ENCODE results near the gene HRH1. TPM values are rescaled to one million over a fixed set of nuclear protein-coding genes. Genes with fewer than 3 reads are reported as not detected.

Gene HRH1
- total RNA-seq, 1 experiment from 2014 or later: 1.3 TPM

GRCh38 chr3:11272906-11273574 is 118.7 kb downstream of the HRH1 start:
- H3K9me3 Mint-ChIP-seq (ENCODE audit: unreplicated experiment): peaks cover 12% of the 10 kb centered on the region
- TF ChIP-seq CTCF (IDR thresholded peaks at IDR 0.05; ENCODE audit: insufficient read depth in 1 of 2, low read depth in 1 of 2, low read length in 1 of 2, severe bottlenecking in 1 of 2, unreplicated experiment in 1 of 2): no peak
- H3K27ac Mint-ChIP-seq (ENCODE audit: unreplicated experiment): peak overlapping the region; percentile 93
- peaks cover 4% of the 10 kb centered on the region; the same call in 1 of the 2 replicates for H3K4me1 ChIP-seq
- intact Hi-C loops (cut with micrococcal nuclease; ENCODE audit: unreplicated experiment): loop anchor here (1.0 kb wide), 1 partner anchor 42 kb away; no protein-coding TSS in a partner anchor
- H3K9me3 ChIP-seq: no peaks in the 10 kb centered on the region
- BruUV-seq (replicated peaks): no TSS peak
- H3K27me3 ChIP-seq (replicated peaks; ENCODE audit: control insufficient read depth, insufficient read depth, low read length): no peaks in the 10 kb centered on the region
- H3K4me3 Mint-ChIP-seq (ENCODE audit: unreplicated experiment): peak overlapping the region; percentile 91
- peak overlapping the region; percentile 89 for H3K4me3 ChIP-seq (ENCODE audit: low read depth, low read length)
- peaks cover 12% of the 10 kb centered on the region for H3K4me1 Mint-ChIP-seq (ENCODE audit: low read depth, unreplicated experiment)
- DNase-seq: no peak
- POLR2A ChIA-PET: interaction anchor here (1.2 kb wide), 1 partner anchor 14 kb away, joined by 3 read pairs; no protein-coding TSS in a partner anchor
- CTCF ChIA-PET: no interaction called here
- H3K36me3 ChIP-seq (ENCODE audit: control insufficient read depth, insufficient read depth, low read length): no peaks in the 10 kb centered on the region
- H3K27me3 Mint-ChIP-seq (ENCODE audit: insufficient read depth, unreplicated experiment): no peaks in the 10 kb centered on the region
- H3K36me3 Mint-ChIP-seq (ENCODE audit: insufficient read depth, unreplicated experiment): peaks cover 11% of the 10 kb centered on the region

DNA sequence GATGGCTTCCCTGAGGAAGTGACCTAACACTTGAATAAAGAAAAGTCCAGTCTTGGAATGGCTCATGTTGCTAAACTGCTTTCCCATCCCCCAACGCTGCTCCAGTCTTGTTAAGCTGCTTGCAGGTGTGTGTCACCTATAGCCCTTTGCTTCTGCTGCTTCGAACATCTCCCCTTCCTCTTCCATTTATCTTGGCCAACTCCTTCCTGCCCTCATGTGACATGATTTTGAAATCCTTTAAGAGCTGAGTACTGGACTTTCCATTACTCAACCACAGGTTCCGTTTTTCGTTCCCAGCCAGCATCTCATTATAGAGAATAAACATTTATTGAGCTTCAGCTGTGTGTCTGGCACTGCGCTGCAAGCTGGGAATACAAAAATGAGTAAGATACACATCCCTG is 119.6 kb downstream of the HRH1 start:
- DNase-seq: no peak
- peaks cover 12% of the 10 kb centered on the region for H3K4me1 Mint-ChIP-seq (ENCODE audit: low read depth, unreplicated experiment)
- no peak for TF ChIP-seq CTCF (IDR thresholded peaks at IDR 0.05; ENCODE audit: insufficient read depth in 1 of 2, low read depth in 1 of 2, low read length in 1 of 2, severe bottlenecking in 1 of 2, unreplicated experiment in 1 of 2)
- intact Hi-C loops (cut with micrococcal nuclease; ENCODE audit: unreplicated experiment): no loop called here
- BruUV-seq (replicated peaks): no TSS peak
- peaks cover 11% of the 10 kb centered on the region for H3K36me3 Mint-ChIP-seq (ENCODE audit: insufficient read depth, unreplicated experiment)
- H3K9me3 Mint-ChIP-seq (ENCODE audit: unreplicated experiment): peaks cover 12% of the 10 kb centered on the region
- Histone ChIP-seq H3K4me1 (peaks cover 4% of the 10 kb centered on the region; the same call in 1 of the 2 replicates), H3K9me3 (no peaks in the 10 kb centered on the region), H3K36me3 (ENCODE audit: control insufficient read depth, insufficient read depth, low read length) (no peaks in the 10 kb centered on the region), H3K4me3 (ENCODE audit: low read depth, low read length) (no peak overlapping the region), H3K27me3 (replicated peaks; ENCODE audit: control insufficient read depth, insufficient read depth, low read length) (no peaks in the 10 kb centered on the region)
- H3K4me3 Mint-ChIP-seq (ENCODE audit: unreplicated experiment): peak overlapping the region; percentile 91
- ChIA-PET CTCF (no interaction called here), POLR2A (interaction anchor here (0.6 to 1.2 kb wide), 2 partner anchors 13 to 37 kb away, joined by 3 to 8 read pairs; no protein-coding TSS in a partner anchor)
- no peaks in the 10 kb centered on the region for H3K27me3 Mint-ChIP-seq (ENCODE audit: insufficient read depth, unreplicated experiment)
- H3K27ac Mint-ChIP-seq (ENCODE audit: unreplicated experiment): peak overlapping the region; percentile 78

GRCh38 chr3:11274566-11275142 is 120.4 kb downstream of the HRH1 start:
- Histone ChIP-seq H3K27me3 (replicated peaks; ENCODE audit: control insufficient read depth, insufficient read depth, low read length) (no peaks in the 10 kb centered on the region), H3K9me3 (no peaks in the 10 kb centered on the region), H3K36me3 (ENCODE audit: control insufficient read depth, insufficient read depth, low read length) (no peaks in the 10 kb centered on the region), H3K4me3 (ENCODE audit: low read depth, low read length) (no peak overlapping the region), H3K4me1 (peaks cover 4% of the 10 kb centered on the region; the same call in 1 of the 2 replicates)
- POLR2A ChIA-PET: interaction anchor here (0.6 kb wide), 1 partner anchor 36 kb away, joined by 8 read pairs; no protein-coding TSS in a partner anchor
- TF ChIP-seq CTCF (IDR thresholded peaks at IDR 0.05; ENCODE audit: insufficient read depth in 1 of 2, low read depth in 1 of 2, low read length in 1 of 2, severe bottlenecking in 1 of 2, unreplicated experiment in 1 of 2): no peak
- DNase-seq: no peak
- Mint-ChIP-seq H3K27me3 (ENCODE audit: insufficient read depth, unreplicated experiment) (no peaks in the 10 kb centered on the region), H3K36me3 (ENCODE audit: insufficient read depth, unreplicated experiment) (peaks cover 11% of the 10 kb centered on the region), H3K4me1 (ENCODE audit: low read depth, unreplicated experiment) (peaks cover 12% of the 10 kb centered on the region), H3K4me3 (ENCODE audit: unreplicated experiment) (no peak overlapping the region), H3K9me3 (ENCODE audit: unreplicated experiment) (peaks cover 12% of the 10 kb centered on the region), H3K27ac (ENCODE audit: unreplicated experiment) (no peak overlapping the region)
- CTCF ChIA-PET: no interaction called here
- intact Hi-C loops (cut with micrococcal nuclease; ENCODE audit: unreplicated experiment): no loop called here
- no TSS peak for BruUV-seq (replicated peaks)
